Hepatocyte (in vitro differentiated cells): ENCODE data around the gene GBE1.

Experiments
- EZH2 ChIP-seq: fragments of 200-600 bp; sonication (generic); IDR thresholded peaks from 2 replicates; pipeline ENCODE4 v1.6.1; 2016; ENCODE audit warnings: antibody characterized with exemption, mild to moderate bottlenecking, borderline replicate concordance
- EZH2phosphoT487 ChIP-seq: fragments of 200-600 bp; sonication (generic); IDR thresholded peaks from one replicate; pipeline ENCODE4 v1.6.1; 2018; ENCODE audit warnings: antibody characterized with exemption, mild to moderate bottlenecking, low read depth, moderate library complexity; ENCODE audit not compliant: unreplicated experiment, severe bottlenecking
- TF ChIP-seq, protein P1 (sequence below): fragments of 200-600 bp; sonication (generic); IDR thresholded peaks from 2 replicates; pipeline ENCODE4 v1.5.1; 2016; ENCODE audit warnings: antibody characterized with exemption, mild to moderate bottlenecking; ENCODE audit not compliant: poor library complexity

DNA sequence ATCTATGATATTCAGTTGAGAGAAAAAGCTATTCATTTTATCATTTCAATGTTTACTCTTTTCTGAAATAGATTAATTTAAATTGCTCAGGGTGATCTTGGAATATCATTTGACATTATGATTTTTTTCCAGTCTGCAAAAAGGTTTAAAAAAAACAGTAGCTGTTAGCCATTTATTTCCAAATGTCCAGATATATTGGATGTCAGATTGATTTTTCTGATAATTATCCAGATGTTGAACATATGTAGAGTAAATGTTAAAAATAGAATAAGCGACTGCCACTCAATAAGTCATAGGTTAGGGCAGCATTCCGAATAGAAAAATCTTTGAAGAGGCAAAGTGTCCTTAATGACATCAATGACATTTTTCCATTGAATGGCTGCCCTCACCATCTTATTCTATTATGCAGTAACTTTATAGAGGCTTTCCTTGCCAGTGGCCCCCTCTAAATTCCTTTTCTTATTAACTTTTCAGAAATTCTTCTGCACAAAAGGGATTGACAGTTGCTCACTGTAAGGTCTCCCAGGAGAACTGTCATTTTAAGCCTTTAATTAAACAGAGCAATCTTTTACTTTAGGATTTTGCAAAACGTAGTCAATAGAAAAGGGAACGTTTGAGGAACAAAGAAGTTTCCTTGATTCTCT lies 316.5 kb downstream of the GBE1 start:
- TF ChIP-seq, protein P1, sequence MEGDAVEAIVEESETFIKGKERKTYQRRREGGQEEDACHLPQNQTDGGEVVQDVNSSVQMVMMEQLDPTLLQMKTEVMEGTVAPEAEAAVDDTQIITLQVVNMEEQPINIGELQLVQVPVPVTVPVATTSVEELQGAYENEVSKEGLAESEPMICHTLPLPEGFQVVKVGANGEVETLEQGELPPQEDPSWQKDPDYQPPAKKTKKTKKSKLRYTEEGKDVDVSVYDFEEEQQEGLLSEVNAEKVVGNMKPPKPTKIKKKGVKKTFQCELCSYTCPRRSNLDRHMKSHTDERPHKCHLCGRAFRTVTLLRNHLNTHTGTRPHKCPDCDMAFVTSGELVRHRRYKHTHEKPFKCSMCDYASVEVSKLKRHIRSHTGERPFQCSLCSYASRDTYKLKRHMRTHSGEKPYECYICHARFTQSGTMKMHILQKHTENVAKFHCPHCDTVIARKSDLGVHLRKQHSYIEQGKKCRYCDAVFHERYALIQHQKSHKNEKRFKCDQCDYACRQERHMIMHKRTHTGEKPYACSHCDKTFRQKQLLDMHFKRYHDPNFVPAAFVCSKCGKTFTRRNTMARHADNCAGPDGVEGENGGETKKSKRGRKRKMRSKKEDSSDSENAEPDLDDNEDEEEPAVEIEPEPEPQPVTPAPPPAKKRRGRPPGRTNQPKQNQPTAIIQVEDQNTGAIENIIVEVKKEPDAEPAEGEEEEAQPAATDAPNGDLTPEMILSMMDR: no peak
- TF ChIP-seq EZH2phosphoT487 (no peak), EZH2 (no peak)
